ENCODE results near the gene MRPL32. TPM values are rescaled to one million over a fixed set of nuclear protein-coding genes. Genes with fewer than 3 reads are reported as not detected.
A peak's percentile ranks its signal among the peaks of the same experiment; 100 is the strongest.

The MRPL32 gene
- total RNA-seq, 1 donor from 2014 or later: 56.2 TPM

GRCh38 chr7:42932811-42933591 is 825 bp downstream of the MRPL32 start:
- DNase-seq: peak; percentile 38
- peaks cover 3% of the 10 kb centered on the region for H3K9me3 Mint-ChIP-seq (ENCODE audit: unreplicated experiment)
- H3K27me3 Mint-ChIP-seq (ENCODE audit: unreplicated experiment): peaks cover 8% of the 10 kb centered on the region
- H3K4me1 Mint-ChIP-seq (ENCODE audit: low read depth, unreplicated experiment): no peaks in the 10 kb centered on the region
- peak overlapping the region; percentile 97 for H3K27ac Mint-ChIP-seq (ENCODE audit: unreplicated experiment)
- no peak for TF ChIP-seq CTCF (IDR thresholded peaks at IDR 0.05; ENCODE audit: partially characterized antibody, unreplicated experiment)
- no peaks in the 10 kb centered on the region for H3K36me3 Mint-ChIP-seq (ENCODE audit: unreplicated experiment)
- H3K4me3 Mint-ChIP-seq (ENCODE audit: unreplicated experiment): peak overlapping the region; percentile 100

- no peak for DNase-seq
- TF ChIP-seq CTCF (IDR thresholded peaks at IDR 0.05; ENCODE audit: partially characterized antibody, unreplicated experiment): no peak
- Mint-ChIP-seq H3K9me3 (ENCODE audit: unreplicated experiment) (peaks cover 3% of the 10 kb centered on the region), H3K27me3 (ENCODE audit: unreplicated experiment) (peaks cover 8% of the 10 kb centered on the region), H3K4me3 (ENCODE audit: unreplicated experiment) (peak overlapping the region; percentile 55), H3K27ac (ENCODE audit: unreplicated experiment) (no peak overlapping the region), H3K4me1 (ENCODE audit: low read depth, unreplicated experiment) (no peaks in the 10 kb centered on the region), H3K36me3 (ENCODE audit: unreplicated experiment) (no peaks in the 10 kb centered on the region)
Observed at GRCh38 chr7:42934291-42934690, 2.1 kb downstream of the MRPL32 start.

GRCh38 chr7:42935861-42936260 is 3.7 kb downstream of the MRPL32 start:
- H3K9me3 Mint-ChIP-seq (ENCODE audit: unreplicated experiment): peaks cover 3% of the 10 kb centered on the region
- no peaks in the 10 kb centered on the region for H3K36me3 Mint-ChIP-seq (ENCODE audit: unreplicated experiment)
- TF ChIP-seq CTCF (IDR thresholded peaks at IDR 0.05; ENCODE audit: partially characterized antibody, unreplicated experiment): no peak
- H3K4me3 Mint-ChIP-seq (ENCODE audit: unreplicated experiment): no peak overlapping the region
- H3K27ac Mint-ChIP-seq (ENCODE audit: unreplicated experiment): no peak overlapping the region
- H3K4me1 Mint-ChIP-seq (ENCODE audit: low read depth, unreplicated experiment): no peaks in the 10 kb centered on the region
- peaks cover 8% of the 10 kb centered on the region for H3K27me3 Mint-ChIP-seq (ENCODE audit: unreplicated experiment)
- no peak for DNase-seq

GRCh38 chr7:42939457-42940240 is 7.5 kb downstream of the MRPL32 start:
- Mint-ChIP-seq H3K9me3 (ENCODE audit: unreplicated experiment) (no peaks in the 10 kb centered on the region), H3K27me3 (ENCODE audit: unreplicated experiment) (no peaks in the 10 kb centered on the region), H3K27ac (ENCODE audit: unreplicated experiment) (no peak overlapping the region), H3K36me3 (ENCODE audit: unreplicated experiment) (no peaks in the 10 kb centered on the region), H3K4me3 (ENCODE audit: unreplicated experiment) (no peak overlapping the region), H3K4me1 (ENCODE audit: low read depth, unreplicated experiment) (peaks cover 11% of the 10 kb centered on the region)
- TF ChIP-seq CTCF (IDR thresholded peaks at IDR 0.05; ENCODE audit: partially characterized antibody, unreplicated experiment): no peak
- no peak for DNase-seq

Data from glutamatergic neuron (in vitro differentiated cells).